ENCODE data around the gene KITLG.
"Not testable (repeated sequence)": the region's sequence is repeated elsewhere in the genome, so short reads cannot be mapped to it uniquely, and the experiment has no call there.

The KITLG gene

DNA sequence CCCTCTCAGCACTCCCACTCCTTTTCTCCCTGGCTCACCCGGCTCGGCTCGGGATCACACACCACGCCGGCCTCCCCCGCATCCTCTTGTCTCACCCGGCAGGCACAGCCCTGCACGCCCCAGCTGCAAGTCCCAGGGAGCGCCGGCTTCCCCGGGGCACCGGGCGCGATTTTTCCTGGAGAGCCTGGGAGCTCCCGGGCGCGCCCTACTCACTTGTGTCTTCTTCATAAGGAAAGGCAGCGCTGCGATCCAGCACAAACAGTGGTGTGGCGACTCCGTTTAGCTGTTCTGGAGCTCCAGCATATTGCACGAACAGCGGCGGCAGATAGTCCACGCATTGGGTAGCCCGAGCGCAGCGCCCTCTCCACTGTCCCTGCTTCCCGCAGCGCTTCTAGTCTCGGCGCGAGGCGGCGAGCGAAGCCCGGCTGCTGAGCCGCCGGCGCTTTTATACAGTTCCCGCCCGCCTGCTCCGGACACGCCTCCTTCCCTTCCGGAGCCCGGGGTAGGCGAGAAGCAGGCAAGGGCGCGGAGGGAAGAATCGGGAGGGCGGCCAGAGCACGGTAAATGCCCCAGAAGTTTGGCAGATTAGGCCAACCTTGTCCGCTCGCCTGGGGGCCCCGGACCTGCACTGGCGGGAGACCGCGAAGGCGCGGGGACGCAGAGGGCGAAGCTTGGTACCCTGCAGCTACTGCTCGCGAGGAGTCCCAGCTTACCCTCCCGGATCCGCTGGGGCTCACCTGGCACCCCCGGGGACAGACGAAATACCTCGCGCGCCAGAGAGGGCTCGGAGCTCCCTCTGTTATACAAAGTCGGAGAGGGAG, at the start of gene KITLG:
KITLG (minus strand) TSS at position 421 of the 821 bp plus-strand sequence; CDS start at position 228, 193 bp downstream.
- DNase-seq (ENCODE audit: low read depth) = peak; percentile 62

- no peak for DNase-seq (ENCODE audit: low read depth)
Measured at GRCh38 chr12:88628856-88629509, 48.7 kb upstream of the KITLG start.

GRCh38 chr12:88628035-88628434, 47.8 kb upstream of the KITLG start:
- DNase-seq (ENCODE audit: low read depth) = not testable (repeated sequence)

DNA sequence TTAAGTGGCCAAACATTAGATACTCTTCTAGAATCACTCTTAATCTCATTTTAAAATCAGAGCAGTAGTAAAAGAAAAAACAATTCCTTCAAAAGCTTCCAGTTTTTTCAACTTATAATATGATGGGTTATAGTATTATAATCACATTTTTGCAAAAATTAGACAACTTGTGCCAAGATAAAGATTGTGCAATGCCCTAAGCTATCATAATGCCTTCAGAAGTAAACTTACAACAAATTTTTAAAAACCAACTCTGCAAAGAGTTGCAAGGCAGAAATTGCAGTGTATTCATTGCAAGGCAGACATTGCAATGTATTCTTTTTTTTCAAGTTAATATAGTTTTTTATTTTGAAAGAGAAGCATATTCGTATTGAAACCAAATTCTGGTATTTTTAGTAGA, 47.2 kb upstream of the KITLG start:
- no peak for DNase-seq (ENCODE audit: low read depth)

GRCh38 chr12:88625356-88625755, 45.1 kb upstream of the KITLG start:
- no peak for DNase-seq (ENCODE audit: low read depth)

GRCh38 chr12:88624911-88625310, 44.6 kb upstream of the KITLG start:
- no peak for DNase-seq (ENCODE audit: low read depth)

GRCh38 chr12:88623777-88624548, 43.7 kb upstream of the KITLG start:
- no peak for DNase-seq (ENCODE audit: low read depth)

DNA sequence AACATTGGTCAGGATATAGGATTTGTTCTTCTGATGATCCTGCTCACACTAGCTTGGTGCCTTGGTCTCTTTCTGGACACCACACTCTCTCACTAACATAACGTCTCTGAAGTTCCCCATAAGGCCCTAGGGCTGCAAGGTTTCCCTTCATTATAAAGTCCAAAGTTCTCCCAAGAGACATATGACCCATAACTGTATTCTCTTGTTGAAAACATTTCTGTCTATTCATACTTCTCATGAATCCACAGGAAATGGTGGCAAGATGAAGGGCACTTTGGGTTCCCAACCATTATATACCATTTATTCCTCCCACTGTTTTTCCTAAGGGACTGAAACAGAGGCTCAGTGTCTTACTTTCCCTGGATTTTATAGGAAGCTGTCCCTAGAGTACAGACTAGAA, 37.1 kb upstream of the KITLG start:
- no peak for DNase-seq (ENCODE audit: low read depth)

DNA sequence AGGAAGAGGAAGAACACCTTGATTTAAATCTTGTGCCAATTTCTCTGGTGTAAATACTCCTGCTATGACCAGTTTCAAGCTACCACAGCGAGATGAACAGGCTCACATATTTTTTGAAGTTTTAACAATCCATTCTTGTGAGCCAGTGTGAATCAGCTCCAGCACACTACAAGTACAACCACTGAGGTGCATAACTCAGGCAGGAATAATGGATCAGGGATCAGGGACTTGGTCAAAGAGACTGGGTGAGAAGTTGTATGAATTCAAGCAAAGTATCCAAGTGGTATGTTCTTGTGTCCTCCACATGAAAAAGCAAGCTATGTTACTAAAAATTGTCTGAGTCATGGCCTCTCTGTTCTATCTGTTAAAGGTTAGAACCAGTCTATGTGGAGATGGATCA, 35.2 kb upstream of the KITLG start:
- no peak for DNase-seq (ENCODE audit: low read depth)

DNA sequence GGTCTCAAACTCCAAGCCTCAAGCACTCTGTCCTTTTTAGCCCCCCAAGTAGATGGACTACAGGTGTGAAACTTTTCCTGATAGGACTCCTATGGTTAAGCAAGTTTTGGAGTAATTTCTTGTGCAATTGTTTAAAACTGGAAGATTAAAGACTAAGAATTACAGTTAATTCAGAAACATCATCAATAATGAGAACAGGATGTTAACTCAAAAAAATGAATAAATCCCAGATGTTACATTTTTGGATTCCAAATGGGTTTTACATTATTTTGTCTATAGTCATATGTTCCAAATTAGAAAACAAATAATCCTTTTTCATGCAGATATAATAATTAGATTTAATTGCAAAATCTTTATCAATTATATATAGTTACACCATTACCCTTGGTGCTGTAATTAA, 24.4 kb upstream of the KITLG start:
- DNase-seq (ENCODE audit: low read depth) = no peak

GRCh38 chr12:88600272-88600671, 20.0 kb upstream of the KITLG start:
- no peak for DNase-seq (ENCODE audit: low read depth)

DNA sequence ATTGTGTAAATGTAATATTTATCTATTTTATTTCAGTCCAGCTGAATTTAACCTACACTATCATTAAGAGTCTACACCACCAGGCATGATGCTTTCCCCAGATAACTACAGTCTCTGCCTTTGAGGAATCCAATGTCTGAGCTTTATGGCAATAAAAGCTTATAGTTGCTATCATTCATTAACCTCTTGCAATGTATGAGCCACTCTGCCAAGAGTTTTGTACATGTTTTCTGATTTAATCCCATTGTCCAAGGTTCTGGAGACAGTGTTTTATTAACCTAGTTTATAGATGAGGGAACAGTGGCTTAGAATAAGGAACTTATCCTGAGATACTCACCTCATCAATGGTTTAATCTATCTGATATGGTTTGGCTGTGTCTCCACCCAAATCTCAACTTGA, 17.1 kb upstream of the KITLG start:
- no peak for DNase-seq (ENCODE audit: low read depth)

DNA sequence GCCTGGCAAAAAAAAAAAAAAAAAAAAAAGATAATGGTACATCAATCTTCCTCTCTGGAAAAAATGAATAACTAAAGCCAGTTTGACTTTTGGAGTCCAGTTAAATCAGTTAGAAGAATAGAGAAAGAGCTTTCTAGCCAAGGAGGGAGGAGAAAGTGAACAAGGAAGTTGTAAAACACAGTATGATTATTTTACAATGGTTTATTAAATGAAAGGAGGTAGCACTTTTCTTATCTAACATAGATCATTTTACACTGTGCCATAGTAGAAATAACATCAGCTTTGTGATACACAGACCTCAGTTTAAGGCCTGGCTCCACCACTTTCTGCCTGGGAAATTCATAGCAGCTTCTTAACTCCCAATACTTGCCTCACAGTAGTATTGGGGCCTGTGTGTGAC, 15.4 kb upstream of the KITLG start:
- no peak for DNase-seq (ENCODE audit: low read depth)

GRCh38 chr12:88594780-88595179, 14.5 kb upstream of the KITLG start:
- DNase-seq (ENCODE audit: low read depth) = no peak

DNA sequence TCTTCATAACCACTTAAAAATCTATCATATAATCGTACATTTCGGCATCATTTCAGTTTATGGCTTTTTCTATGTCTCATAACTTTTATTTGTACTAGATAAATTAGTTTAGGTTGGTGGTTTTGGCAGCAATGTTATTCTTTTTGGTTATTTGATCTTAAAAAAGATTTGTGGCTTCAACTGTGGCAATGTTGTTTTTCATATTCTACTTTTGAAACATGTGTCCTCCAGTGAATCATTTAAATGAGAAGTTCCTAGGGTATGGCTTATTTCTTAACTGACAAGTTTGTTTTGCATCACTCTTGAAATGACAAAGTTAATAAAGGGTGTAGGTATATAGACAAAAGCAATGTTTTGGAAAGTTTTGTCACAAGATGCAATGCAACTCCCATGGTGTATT, 11.1 kb upstream of the KITLG start:
- no peak for DNase-seq (ENCODE audit: low read depth)

- DNase-seq (ENCODE audit: low read depth) = no peak
Measured at GRCh38 chr12:88590851-88591250, 10.6 kb upstream of the KITLG start.

GRCh38 chr12:88585077-88585476, 4.8 kb upstream of the KITLG start:
- no peak for DNase-seq (ENCODE audit: low read depth)

DNA sequence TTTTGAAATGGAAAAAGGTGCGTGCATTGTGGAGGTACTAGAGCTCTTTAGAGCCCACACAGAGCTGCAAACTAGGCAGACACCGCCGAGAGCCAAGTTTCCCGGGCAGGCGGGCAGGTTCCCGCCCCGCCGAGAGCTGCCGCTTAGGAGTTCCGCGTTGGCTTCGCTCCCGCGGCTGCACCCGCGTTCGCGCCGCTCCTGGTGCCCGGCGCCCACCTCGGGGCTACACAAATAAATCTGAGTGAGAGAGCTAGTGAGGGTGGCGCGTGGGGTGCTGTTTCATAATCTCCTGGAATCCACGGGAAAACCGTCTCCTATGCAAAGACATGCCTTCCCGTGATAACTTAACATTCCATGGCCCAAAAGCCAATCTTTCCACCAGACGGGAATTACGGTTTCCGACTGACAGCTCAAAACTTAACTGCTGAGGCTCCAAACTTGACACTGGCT, 645 bp downstream of the KITLG start:
- no peak for DNase-seq (ENCODE audit: low read depth)

GRCh38 chr12:88579161-88579517, 1.1 kb downstream of the KITLG start:
- DNase-seq (ENCODE audit: low read depth) = no peak

GRCh38 chr12:88578276-88579160, 1.8 kb downstream of the KITLG start:
- no peak for DNase-seq (ENCODE audit: low read depth)

DNA sequence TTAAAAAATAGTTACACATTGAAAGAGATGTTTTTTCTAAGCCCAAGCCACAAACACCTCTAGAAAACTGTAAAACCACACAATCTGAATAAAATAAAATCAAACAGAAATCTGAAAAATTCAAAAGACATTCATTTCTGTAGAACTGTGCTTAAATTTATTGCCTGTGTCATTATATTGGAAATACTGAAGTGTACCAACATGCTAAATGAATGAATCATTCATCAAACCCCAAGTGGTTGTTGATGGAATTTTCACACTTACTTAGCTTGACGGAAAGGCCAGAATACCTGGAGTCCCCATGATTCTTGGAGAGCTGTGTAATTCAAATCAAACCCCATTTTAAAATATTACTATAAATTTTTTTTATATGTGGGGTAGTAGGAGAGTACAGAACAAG, 2.7 kb downstream of the KITLG start:
- no peak for DNase-seq (ENCODE audit: low read depth)

GRCh38 chr12:88576866-88577265, 3.4 kb downstream of the KITLG start:
- DNase-seq (ENCODE audit: low read depth) = no peak
